Upper lobe of left lung (tissue), 4 donors: Measurements from ENCODE around the gene ADAD2.

ENCODE experiments used
- EP300 ChIP-seq, 4 donors: sonication (generic); formaldehyde crosslinking; IDR thresholded peaks; one replicate each; pipeline ENCODE4 v1.5.1; 2017; ENCODE audit warnings: antibody characterized with exemption in 4 of 4, control low read depth in 2 of 4
- POLR2A ChIP-seq, 4 donors: fragments of 450-650 bp; IDR thresholded peaks; one replicate each; pipeline ENCODE4 v1.5.1; 2016 to 2017; ENCODE audit warnings: antibody characterized with exemption in 4 of 4, mild to moderate bottlenecking in 2 of 4
- POLR2AphosphoS5 ChIP-seq, 2 donors: sonication (generic); formaldehyde crosslinking; IDR thresholded peaks; one replicate each; pipeline ENCODE4 v1.5.1; 2017; ENCODE audit warnings: antibody characterized with exemption in 2 of 2
- TF ChIP-seq, protein P1 (sequence below), 6 experiments: fragments of 450-650 bp in 4 of 6; fragments of 200-600 bp in 2 of 6; sonication (generic) in 2 of 6; IDR thresholded peaks; one replicate each; pipeline ENCODE4 v1.5.1; 2016 to 2019; ENCODE audit warnings: antibody characterized with exemption in 6 of 6

DNA sequence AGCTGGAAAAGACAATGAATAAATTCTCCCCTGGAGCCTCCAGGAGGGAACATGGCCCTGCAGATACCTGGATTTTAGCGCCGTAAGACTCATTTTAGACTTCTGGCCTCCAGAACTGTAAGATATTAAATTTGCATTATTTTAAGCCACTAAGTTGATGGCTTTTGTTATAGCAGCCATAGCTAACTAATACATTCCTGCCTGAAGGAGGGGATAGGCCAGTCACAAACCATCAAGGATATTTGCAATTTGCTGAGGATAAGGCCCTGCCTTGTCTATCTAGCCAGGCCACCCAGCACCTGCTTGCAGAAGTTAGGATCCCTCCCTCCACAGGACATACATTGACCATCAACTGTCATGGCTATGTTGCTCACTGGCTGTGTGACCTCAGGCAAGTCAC lies 53.8 kb downstream of the ADAD2 start:
- TF ChIP-seq POLR2A (IDR thresholded peaks at IDR 0.05) (no peak), POLR2AphosphoS5 (IDR thresholded peaks at IDR 0.05) (no peak), EP300 (IDR thresholded peaks at IDR 0.05) (no peak)
- TF ChIP-seq, protein P1, sequence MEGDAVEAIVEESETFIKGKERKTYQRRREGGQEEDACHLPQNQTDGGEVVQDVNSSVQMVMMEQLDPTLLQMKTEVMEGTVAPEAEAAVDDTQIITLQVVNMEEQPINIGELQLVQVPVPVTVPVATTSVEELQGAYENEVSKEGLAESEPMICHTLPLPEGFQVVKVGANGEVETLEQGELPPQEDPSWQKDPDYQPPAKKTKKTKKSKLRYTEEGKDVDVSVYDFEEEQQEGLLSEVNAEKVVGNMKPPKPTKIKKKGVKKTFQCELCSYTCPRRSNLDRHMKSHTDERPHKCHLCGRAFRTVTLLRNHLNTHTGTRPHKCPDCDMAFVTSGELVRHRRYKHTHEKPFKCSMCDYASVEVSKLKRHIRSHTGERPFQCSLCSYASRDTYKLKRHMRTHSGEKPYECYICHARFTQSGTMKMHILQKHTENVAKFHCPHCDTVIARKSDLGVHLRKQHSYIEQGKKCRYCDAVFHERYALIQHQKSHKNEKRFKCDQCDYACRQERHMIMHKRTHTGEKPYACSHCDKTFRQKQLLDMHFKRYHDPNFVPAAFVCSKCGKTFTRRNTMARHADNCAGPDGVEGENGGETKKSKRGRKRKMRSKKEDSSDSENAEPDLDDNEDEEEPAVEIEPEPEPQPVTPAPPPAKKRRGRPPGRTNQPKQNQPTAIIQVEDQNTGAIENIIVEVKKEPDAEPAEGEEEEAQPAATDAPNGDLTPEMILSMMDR (IDR thresholded peaks at IDR 0.05), result no peak
